Activated CD8-positive, alpha-beta memory T cell treated with anti-CD3 and anti-CD28 coated beads for 36 hours (primary cell): Measurements from ENCODE around the gene ZAP70. TPM values are rescaled to one million over a fixed set of nuclear protein-coding genes. Genes with fewer than 3 reads are reported as not detected.

Experiments used
- CTCF ChIA-PET: fragments of 350-600 bp; sonication (Branson Sonifier 250); formaldehyde crosslinking; loops from one replicate; lab custom pipeline; 2021; ENCODE audit warnings: antibody characterized with exemption; lab: Charles Lee
- POLR2A ChIA-PET: fragments of 350-600 bp; sonication (Branson Sonifier 250); formaldehyde crosslinking; loops from one replicate; lab custom pipeline; 2021; ENCODE audit warnings: antibody characterized with exemption; lab: Charles Lee
- total RNA-seq, 2 experiments: library from RNA; stranded (reverse); gene quantifications; one replicate each; pipeline ENCODE4 v1.2.3, GENCODE V29; 2021

The ZAP70 gene
- 100 to 1,000 TPM; 201 to 206 TPM for total RNA-seq

- POLR2A ChIA-PET = interaction anchor here (1.4 to 2.7 kb wide), 5 partner anchors 16 to 123 kb away, joined by 3 to 18 read pairs (median 7); partner anchors contain the start of genes ACTR1B and COX5B
Measured at GRCh38 chr2:97713296-97714083, at the start of gene ZAP70. TSS of gene ZAP70 (plus strand) at chr2:97713576. CDS start at chr2:97724037, 10,461 bp downstream.

DNA sequence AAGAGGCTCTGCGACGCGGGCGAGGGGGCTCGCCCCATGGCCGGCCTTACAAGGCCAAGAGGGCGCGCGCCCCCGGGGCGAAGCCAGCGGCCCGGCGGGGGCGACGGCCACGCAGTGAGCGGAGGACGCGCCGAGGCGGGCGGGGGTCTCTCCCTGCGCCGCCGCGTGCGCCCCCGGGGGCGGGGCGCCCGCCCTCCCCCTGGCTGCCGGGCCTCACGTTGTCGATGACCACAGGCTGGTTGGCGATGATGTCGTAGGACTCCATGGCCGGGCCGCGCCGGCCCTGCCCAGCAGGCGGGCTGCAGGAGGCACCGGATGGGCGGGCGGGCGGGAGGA lies 49.8 kb upstream of the ZAP70 start:
- ChIA-PET CTCF (interaction anchor here (0.5 to 3.4 kb wide), 9 partner anchors 9 to 73 kb away, joined by 3 to 28 read pairs (median 13); partner anchors contain the start of genes COX5B and ZAP70), POLR2A (interaction anchor here (1.0 to 6.3 kb wide), 8 partner anchors 12 to 300 kb away, joined by 3 to 148 read pairs (median 8); partner anchors contain the start of genes ANKRD36B, COX5B and ZAP70)

More at GRCh38 chr2:97713296-97714083, at the start of gene ZAP70:
- CTCF ChIA-PET = interaction anchor here (0.8 to 7.5 kb wide), 14 partner anchors 9 to 475 kb away, joined by 3 to 53 read pairs (median 6); partner anchors contain the start of genes ANKRD36B and COX5B

DNA sequence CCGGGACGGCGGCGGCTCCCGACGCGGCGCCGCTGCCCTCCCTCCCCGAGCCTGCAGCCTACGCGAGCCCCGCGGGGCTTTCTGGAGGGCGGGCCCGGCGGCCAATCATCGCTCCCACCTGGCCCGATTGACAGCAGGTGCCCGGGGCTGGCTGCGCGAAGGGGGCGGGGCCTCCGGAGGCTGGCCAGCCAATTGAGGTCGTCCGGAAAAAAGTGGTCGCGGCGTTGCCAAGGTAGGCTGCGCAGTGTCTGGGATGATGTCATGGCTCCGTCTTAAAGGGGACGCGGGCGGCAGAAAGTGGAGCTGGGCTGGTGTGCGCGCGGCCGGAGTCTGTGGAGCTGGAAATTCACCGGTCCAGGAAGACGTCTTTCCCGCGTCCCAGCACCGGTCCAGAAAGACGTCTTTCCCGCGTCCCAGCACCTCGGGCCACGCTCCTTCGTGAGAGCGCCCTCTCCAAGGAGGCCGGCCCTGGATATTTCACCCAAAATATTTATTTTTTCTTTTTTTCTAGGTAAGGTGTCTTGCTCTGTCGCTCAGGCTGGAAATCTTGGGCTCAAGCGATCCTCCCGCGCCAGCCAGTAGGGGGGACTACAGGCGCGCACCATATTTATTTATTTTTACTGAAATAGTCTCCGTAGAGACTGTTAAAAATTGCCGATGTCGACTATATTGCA lies 49.3 kb upstream of the ZAP70 start, which contains the start of gene ACTR1B:
ACTR1B (minus strand) TSS at position 83 of the 674 bp plus-strand sequence. CDS start 154 bp downstream, outside the sequence.
- POLR2A ChIA-PET = interaction anchor here (0.6 to 6.3 kb wide), 7 partner anchors 9 to 74 kb away, joined by 3 to 148 read pairs (median 6); partner anchors contain the start of genes ANKRD36B, COX5B and ZAP70
- CTCF ChIA-PET = interaction anchor here (0.5 to 3.4 kb wide), 7 partner anchors 9 to 36 kb away, joined by 5 to 28 read pairs (median 7); partner anchors contain the start of gene COX5B

DNA sequence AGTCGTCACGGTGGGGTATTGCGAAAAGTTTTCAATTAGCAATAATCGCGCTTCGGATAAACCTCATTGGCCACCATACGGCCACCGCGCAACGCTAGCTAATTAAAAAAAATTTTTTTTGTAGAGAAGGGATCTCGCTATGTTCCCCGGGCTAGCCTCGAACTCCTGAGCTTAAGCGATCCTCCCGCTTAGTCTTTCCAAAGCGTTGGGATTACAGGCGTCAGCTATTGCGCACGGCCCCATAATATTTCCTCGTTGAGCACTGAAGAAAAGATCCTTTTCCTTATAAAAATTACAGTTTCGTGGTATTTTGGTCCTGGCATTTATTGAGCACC lies 48.8 kb upstream of the ZAP70 start:
- POLR2A ChIA-PET = interaction anchor here (0.6 to 6.3 kb wide), 7 partner anchors 8 to 74 kb away, joined by 3 to 148 read pairs (median 6); partner anchors contain the start of genes ANKRD36B, COX5B and ZAP70
- CTCF ChIA-PET = interaction anchor here (0.9 to 3.4 kb wide), 6 partner anchors 8 to 46 kb away, joined by 3 to 28 read pairs (median 10); partner anchors contain the start of gene COX5B

DNA sequence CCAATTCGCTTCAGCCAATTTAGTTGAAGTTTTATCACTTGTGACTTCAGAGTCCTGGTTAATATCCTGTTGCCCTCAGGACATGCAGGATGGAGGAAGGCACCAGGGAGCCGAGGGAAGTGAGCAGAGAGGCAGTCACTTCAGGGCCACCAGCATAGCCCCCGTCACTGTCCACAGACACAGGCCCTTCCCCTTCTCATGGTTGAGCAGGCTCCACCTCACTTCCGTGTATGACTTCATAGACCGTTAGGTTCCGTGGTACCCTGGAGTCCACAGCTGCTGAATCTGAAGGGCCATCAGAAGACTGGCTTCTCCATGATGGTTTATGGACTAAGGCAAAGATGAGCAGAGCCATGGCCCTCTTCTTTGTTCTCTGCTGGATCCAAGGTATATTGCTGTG lies 43.9 kb upstream of the ZAP70 start, which contains the start of gene C2orf92:
C2orf92 (plus strand) TSS at position 266 of the 400 bp plus-strand sequence; CDS start at position 342, 76 bp downstream.
- ChIA-PET POLR2A (no interaction called here), CTCF (no interaction called here)

DNA sequence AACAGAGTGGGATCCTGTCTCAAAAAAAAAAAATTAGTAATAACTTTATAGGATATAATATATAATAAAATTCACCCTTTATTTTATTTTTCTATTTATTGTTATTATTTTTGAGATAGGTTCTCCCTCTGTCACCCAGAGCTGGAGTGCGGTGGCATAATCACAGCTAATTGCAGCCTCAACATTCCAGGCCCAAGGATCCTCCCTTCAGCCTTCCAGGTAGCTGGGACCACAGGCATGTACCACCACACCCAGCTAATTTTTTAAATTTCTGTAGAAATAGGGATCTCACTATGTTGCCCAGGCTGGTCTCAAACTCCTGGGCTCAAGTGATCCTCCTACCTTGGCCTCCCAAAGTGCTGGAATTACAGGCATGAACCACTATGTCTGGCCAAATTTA lies 42.9 kb upstream of the ZAP70 start:
- CTCF ChIA-PET = no interaction called here

DNA sequence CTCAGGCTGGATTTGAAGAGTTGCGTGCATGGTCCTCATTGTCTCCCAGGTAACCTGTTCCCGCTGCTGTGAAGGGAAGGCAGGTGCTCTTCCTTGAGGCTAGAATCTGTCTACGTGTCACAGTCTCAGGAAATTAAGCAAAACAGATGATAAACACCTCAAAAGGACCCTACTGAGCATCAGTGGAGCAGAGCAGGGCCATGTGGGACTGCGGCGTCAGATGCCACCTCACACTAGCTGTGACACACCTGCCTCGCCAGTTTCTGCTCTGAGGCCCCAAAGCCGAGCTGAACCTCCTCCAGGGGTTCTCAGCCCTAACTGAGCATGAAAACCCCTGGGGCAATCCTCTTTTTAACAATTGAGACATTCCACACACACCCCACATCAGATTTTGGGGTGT lies 41.9 kb upstream of the ZAP70 start:
- ChIA-PET POLR2A (no interaction called here), CTCF (no interaction called here)

More for the DNA sequence above, 42.9 kb upstream of the ZAP70 start:
- POLR2A ChIA-PET = no interaction called here

DNA sequence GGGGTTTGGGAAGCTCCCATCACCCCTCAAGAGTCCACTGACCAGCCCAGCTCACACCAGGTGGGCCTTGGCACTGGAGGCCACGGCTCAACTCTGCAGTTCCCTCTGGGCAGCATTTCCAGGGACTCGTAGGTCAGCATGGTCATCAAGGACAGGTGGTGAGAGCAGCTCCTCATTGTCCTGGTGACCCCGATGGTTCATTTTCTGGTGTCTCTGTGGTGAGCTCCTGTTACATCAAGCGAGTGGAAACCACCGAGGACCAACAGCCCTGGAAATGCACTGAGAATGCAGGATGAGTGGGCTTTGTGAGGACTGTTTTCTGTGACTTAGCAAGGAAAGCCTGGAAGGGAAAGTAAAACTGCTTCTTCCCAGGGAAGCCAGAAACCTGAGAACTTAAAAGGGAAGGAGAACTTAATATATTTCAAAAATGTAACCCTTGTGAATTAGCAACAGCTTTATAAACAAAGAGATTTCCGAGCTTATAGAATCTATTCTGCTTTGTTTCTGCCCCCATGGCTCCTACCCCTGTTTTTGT lies 40.7 kb upstream of the ZAP70 start:
- CTCF ChIA-PET = interaction anchor here (1.0 kb wide), 1 partner anchor 8 kb away, joined by 6 read pairs; the partner anchor contains the start of gene ACTR1B
- POLR2A ChIA-PET = interaction anchor here (1.0 kb wide), 1 partner anchor 8 kb away, joined by 6 read pairs; no protein-coding TSS in a partner anchor

GRCh38 chr2:97673182-97673914 lies 40.0 kb upstream of the ZAP70 start:
- ChIA-PET CTCF (interaction anchor here (1.0 kb wide), 1 partner anchor 9 kb away, joined by 6 read pairs; the partner anchor contains the start of gene ACTR1B), POLR2A (interaction anchor here (1.0 kb wide), 1 partner anchor 9 kb away, joined by 6 read pairs; no protein-coding TSS in a partner anchor)

DNA sequence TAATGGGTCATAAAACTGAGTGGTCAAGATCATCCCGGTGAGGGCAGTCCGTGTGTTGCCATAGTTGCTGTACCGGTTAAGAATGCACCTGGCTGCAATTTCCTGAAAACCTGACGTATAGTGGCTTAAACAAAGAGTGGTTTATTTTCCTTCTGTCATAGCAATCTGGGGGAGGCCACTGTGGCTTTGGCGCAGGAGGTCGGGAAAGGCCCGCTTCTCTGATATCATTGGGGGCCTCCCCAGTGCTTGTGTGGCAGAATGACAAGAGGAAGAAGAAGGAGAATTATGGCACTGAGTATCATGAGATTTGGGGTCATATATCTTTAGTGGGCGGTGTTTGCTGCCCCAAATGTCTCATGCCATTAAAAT lies 39.5 kb upstream of the ZAP70 start:
- ChIA-PET CTCF (no interaction called here), POLR2A (no interaction called here)

GRCh38 chr2:97675430-97676113 lies 37.8 kb upstream of the ZAP70 start:
- CTCF ChIA-PET = interaction anchor here (0.7 to 1.6 kb wide), 3 partner anchors 9 to 23 kb away, joined by 3 to 6 read pairs (median 3); no protein-coding TSS in a partner anchor
- POLR2A ChIA-PET = interaction anchor here (1.8 kb wide), 1 partner anchor 13 kb away, joined by 6 read pairs; no protein-coding TSS in a partner anchor

GRCh38 chr2:97676620-97677019 lies 36.8 kb upstream of the ZAP70 start:
- ChIA-PET POLR2A (no interaction called here), CTCF (interaction anchor here (0.7 to 1.2 kb wide), 3 partner anchors 11 to 86 kb away, joined by 3 to 5 read pairs (median 3); partner anchors contain the start of gene ACTR1B)

GRCh38 chr2:97677480-97677879 lies 35.9 kb upstream of the ZAP70 start:
- ChIA-PET POLR2A (no interaction called here), CTCF (interaction anchor here (1.2 kb wide), 1 partner anchor 87 kb away, joined by 3 read pairs; no protein-coding TSS in a partner anchor)

- CTCF ChIA-PET = no interaction called here
- POLR2A ChIA-PET = no interaction called here
Measured at GRCh38 chr2:97678298-97678697, 35.1 kb upstream of the ZAP70 start.

GRCh38 chr2:97687235-97687634 lies 26.1 kb upstream of the ZAP70 start:
- ChIA-PET CTCF (interaction anchor here (0.9 kb wide), 1 partner anchor 13 kb away, joined by 3 read pairs; no protein-coding TSS in a partner anchor), POLR2A (interaction anchor here (0.6 kb wide), 1 partner anchor 118 kb away, joined by 9 read pairs; no protein-coding TSS in a partner anchor)

- CTCF ChIA-PET = interaction anchor here (0.9 to 1.2 kb wide), 3 partner anchors 11 to 25 kb away, joined by 3 to 5 read pairs (median 3); no protein-coding TSS in a partner anchor
- POLR2A ChIA-PET = interaction anchor here (0.5 to 1.0 kb wide), 4 partner anchors 24 to 42 kb away, joined by 3 to 6 read pairs (median 4); partner anchors contain the start of gene COX5B
Measured at GRCh38 chr2:97688062-97688827, 25.1 kb upstream of the ZAP70 start.
